HEK293 (cell line): ENCODE measurements around the gene CREB5.
A peak's percentile ranks its signal among the peaks of the same experiment; 100 is the strongest.

Experiments used
- FEZF1 ChIP-seq: fragments of 450-650 bp; formaldehyde crosslinking; IDR thresholded peaks from 2 replicates; pipeline ENCODE4 v1.5.1; 2016; ENCODE audit warnings: missing biosample characterization, missing genetic modification characterization
- GFI1B ChIP-seq: fragments of 450-650 bp; formaldehyde crosslinking; IDR thresholded peaks from 2 replicates; pipeline ENCODE4 v1.5.1; 2016; ENCODE audit warnings: missing biosample characterization, missing genetic modification characterization
- MYNN ChIP-seq: fragments of 450-650 bp; formaldehyde crosslinking; IDR thresholded peaks from 2 replicates; pipeline ENCODE4 v1.5.1; 2016; ENCODE audit warnings: missing biosample characterization, missing genetic modification characterization, borderline replicate concordance
- SALL2 ChIP-seq: fragments of 450-650 bp; formaldehyde crosslinking; IDR thresholded peaks from 2 replicates; pipeline ENCODE4 v1.5.0; 2017; ENCODE audit warnings: missing biosample characterization, mild to moderate bottlenecking, missing genetic modification characterization, borderline replicate concordance
- TCF7L2 ChIP-seq: IDR thresholded peaks from 2 replicates; pipeline ENCODE4 v1.6.1; 2011; ENCODE audit warnings: low read depth, mild to moderate bottlenecking, inconsistent platforms, low read length, moderate library complexity, borderline replicate concordance
- ZBTB10 ChIP-seq: fragments of 450-650 bp; formaldehyde crosslinking; IDR thresholded peaks from 2 replicates; pipeline ENCODE4 v1.5.1; 2016; ENCODE audit warnings: missing biosample characterization, missing genetic modification characterization
- ZFP37 ChIP-seq: fragments of 450-650 bp; formaldehyde crosslinking; IDR thresholded peaks from 2 replicates; pipeline ENCODE4 v1.5.1; 2016; ENCODE audit warnings: missing biosample characterization, missing genetic modification characterization
- ZNF138 ChIP-seq: fragments of 450-650 bp; formaldehyde crosslinking; IDR thresholded peaks from 2 replicates; pipeline ENCODE4 v1.5.1; 2016; ENCODE audit warnings: missing biosample characterization, missing genetic modification characterization, borderline replicate concordance
- ZNF169 ChIP-seq: fragments of 450-650 bp; formaldehyde crosslinking; IDR thresholded peaks from 2 replicates; pipeline ENCODE4 v1.5.1; 2016; ENCODE audit warnings: missing biosample characterization, missing genetic modification characterization
- ZNF202 ChIP-seq: fragments of 450-650 bp; formaldehyde crosslinking; IDR thresholded peaks from 2 replicates; pipeline ENCODE4 v1.5.1; 2016; ENCODE audit warnings: missing biosample characterization, missing genetic modification characterization, borderline replicate concordance
- ZNF510 ChIP-seq: fragments of 450-650 bp; formaldehyde crosslinking; IDR thresholded peaks from 2 replicates; pipeline ENCODE4 v1.5.1; 2018; ENCODE audit warnings: mild to moderate bottlenecking, missing genetic modification characterization, missing biosample characterization; ENCODE audit not compliant: insufficient replicate concordance
- ZNF558 ChIP-seq: fragments of 450-650 bp; formaldehyde crosslinking; IDR thresholded peaks from 2 replicates; pipeline ENCODE4 v1.5.1; 2016; ENCODE audit warnings: missing biosample characterization, missing genetic modification characterization
- ZNF580 ChIP-seq: fragments of 450-650 bp; formaldehyde crosslinking; IDR thresholded peaks from 2 replicates; pipeline ENCODE4 v1.5.1; 2016; ENCODE audit warnings: missing biosample characterization, missing genetic modification characterization
- ZNF596 ChIP-seq: fragments of 450-650 bp; IDR thresholded peaks from 2 replicates; pipeline ENCODE4 v1.5.0; 2018; ENCODE audit warnings: missing biosample characterization, mild to moderate bottlenecking, missing genetic modification characterization, moderate library complexity
- ZNF776 ChIP-seq: fragments of 450-650 bp; formaldehyde crosslinking; IDR thresholded peaks from 2 replicates; pipeline ENCODE4 v1.5.0; 2017; ENCODE audit warnings: missing biosample characterization, missing genetic modification characterization, borderline replicate concordance
- ZSCAN16 ChIP-seq: fragments of 450-650 bp; formaldehyde crosslinking; IDR thresholded peaks from 2 replicates; pipeline ENCODE4 v1.5.1; 2016; ENCODE audit warnings: missing biosample characterization, missing genetic modification characterization
- ZSCAN23 ChIP-seq: fragments of 450-650 bp; formaldehyde crosslinking; IDR thresholded peaks from 2 replicates; pipeline ENCODE4 v1.5.1; 2016; ENCODE audit warnings: missing biosample characterization, missing genetic modification characterization
- ZSCAN5A ChIP-seq: fragments of 450-650 bp; formaldehyde crosslinking; IDR thresholded peaks from 2 replicates; pipeline ENCODE4 v1.5.1; 2016; ENCODE audit warnings: missing biosample characterization, missing genetic modification characterization
- TF ChIP-seq, protein P1 (sequence below): fragments of 450-650 bp; formaldehyde crosslinking; conservative IDR thresholded peaks from 2 replicates; pipeline ENCODE4 v1.5.1; 2016; ENCODE audit warnings: low read depth, missing biosample characterization, missing genetic modification characterization
- TF ChIP-seq, protein P2 (sequence below): fragments of 450-650 bp; formaldehyde crosslinking; IDR thresholded peaks from 2 replicates; pipeline ENCODE4 v1.5.1; 2017; ENCODE audit warnings: missing biosample characterization, missing genetic modification characterization
- TF ChIP-seq, protein P3 (sequence below): fragments of 450-650 bp; formaldehyde crosslinking; IDR thresholded peaks from 2 replicates; pipeline ENCODE4 v1.5.1; 2016; ENCODE audit warnings: missing biosample characterization, missing genetic modification characterization
- TF ChIP-seq, protein P4 (sequence below): fragments of 450-650 bp; formaldehyde crosslinking; conservative IDR thresholded peaks from 2 replicates; pipeline ENCODE4 v1.5.1; 2016; ENCODE audit warnings: low read depth, missing biosample characterization, missing genetic modification characterization

CREB5 gene

GRCh38 chr7:28685644-28686417, 273.5 kb downstream of the CREB5 start (continued):
- TF ChIP-seq ZSCAN5A (tag by site-specific recombination) (no peak), SALL2 (tag by site-specific recombination) (no peak), ZSCAN16 (tag by site-specific recombination) (0 out of 2 replicates have a peak, but pooled peaks have one; percentile 35), ZNF202 (no peak), ZBTB10 (no peak; the same call in 1 of the 2 replicates), TCF7L2 (no peak), FEZF1 (tag by site-specific recombination) (peak; percentile 70), ZNF580 (tag by site-specific recombination) (no peak), MYNN (tag by site-specific recombination) (no peak), GFI1B (tag by site-specific recombination) (peak; percentile 84), ZNF776 (tag by site-specific recombination) (no peak), ZNF138 (tag by site-specific recombination) (no peak), ZNF169 (no peak), ZFP37 (tag by site-specific recombination) (peak; percentile 11; the same call in 1 of the 2 replicates), ZNF596 (tag by site-specific recombination) (peak; percentile 91), ZSCAN23 (tag by site-specific recombination) (no peak), ZNF510 (tag by site-specific recombination) (no peak), ZNF558 (peak; percentile 60; the same call in 1 of the 2 replicates)
- TF ChIP-seq, protein P1, sequence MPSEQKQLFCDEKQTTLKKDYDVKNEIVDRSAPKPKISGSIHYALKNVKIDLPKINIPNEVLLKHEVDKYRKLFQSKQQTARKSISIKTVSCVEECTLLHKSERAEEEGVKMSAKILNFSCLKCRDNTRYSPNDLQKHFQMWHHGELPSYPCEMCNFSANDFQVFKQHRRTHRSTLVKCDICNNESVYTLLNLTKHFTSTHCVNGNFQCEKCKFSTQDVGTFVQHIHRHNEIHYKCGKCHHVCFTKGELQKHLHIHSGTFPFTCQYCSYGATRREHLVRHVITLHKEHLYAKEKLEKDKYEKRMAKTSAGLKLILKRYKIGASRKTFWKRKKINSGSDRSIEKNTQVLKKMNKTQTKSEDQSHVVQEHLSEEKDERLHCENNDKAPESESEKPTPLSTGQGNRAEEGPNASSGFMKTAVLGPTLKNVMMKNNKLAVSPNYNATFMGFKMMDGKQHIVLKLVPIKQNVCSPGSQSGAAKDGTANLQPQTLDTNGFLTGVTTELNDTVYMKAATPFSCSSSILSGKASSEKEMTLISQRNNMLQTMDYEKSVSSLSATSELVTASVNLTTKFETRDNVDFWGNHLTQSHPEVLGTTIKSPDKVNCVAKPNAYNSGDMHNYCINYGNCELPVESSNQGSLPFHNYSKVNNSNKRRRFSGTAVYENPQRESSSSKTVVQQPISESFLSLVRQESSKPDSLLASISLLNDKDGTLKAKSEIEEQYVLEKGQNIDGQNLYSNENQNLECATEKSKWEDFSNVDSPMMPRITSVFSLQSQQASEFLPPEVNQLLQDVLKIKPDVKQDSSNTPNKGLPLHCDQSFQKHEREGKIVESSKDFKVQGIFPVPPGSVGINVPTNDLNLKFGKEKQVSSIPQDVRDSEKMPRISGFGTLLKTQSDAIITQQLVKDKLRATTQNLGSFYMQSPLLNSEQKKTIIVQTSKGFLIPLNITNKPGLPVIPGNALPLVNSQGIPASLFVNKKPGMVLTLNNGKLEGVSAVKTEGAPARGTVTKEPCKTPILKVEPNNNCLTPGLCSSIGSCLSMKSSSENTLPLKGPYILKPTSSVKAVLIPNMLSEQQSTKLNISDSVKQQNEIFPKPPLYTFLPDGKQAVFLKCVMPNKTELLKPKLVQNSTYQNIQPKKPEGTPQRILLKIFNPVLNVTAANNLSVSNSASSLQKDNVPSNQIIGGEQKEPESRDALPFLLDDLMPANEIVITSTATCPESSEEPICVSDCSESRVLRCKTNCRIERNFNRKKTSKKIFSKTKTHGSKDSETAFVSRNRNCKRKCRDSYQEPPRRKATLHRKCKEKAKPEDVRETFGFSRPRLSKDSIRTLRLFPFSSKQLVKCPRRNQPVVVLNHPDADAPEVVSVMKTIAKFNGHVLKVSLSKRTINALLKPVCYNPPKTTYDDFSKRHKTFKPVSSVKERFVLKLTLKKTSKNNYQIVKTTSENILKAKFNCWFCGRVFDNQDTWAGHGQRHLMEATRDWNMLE (tag by site-specific recombination): no peak
- TF ChIP-seq, protein P2, sequence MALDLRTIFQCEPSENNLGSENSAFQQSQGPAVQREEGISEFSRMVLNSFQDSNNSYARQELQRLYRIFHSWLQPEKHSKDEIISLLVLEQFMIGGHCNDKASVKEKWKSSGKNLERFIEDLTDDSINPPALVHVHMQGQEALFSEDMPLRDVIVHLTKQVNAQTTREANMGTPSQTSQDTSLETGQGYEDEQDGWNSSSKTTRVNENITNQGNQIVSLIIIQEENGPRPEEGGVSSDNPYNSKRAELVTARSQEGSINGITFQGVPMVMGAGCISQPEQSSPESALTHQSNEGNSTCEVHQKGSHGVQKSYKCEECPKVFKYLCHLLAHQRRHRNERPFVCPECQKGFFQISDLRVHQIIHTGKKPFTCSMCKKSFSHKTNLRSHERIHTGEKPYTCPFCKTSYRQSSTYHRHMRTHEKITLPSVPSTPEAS: no peak; the same call in 1 of the 2 replicates
- TF ChIP-seq, protein P3, sequence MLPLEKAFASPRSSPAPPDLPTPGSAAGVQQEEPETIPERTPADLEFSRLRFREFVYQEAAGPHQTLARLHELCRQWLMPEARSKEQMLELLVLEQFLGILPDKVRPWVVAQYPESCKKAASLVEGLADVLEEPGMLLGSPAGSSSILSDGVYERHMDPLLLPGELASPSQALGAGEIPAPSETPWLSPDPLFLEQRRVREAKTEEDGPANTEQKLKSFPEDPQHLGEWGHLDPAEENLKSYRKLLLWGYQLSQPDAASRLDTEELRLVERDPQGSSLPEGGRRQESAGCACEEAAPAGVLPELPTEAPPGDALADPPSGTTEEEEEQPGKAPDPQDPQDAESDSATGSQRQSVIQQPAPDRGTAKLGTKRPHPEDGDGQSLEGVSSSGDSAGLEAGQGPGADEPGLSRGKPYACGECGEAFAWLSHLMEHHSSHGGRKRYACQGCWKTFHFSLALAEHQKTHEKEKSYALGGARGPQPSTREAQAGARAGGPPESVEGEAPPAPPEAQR: no peak
- TF ChIP-seq, protein P4, sequence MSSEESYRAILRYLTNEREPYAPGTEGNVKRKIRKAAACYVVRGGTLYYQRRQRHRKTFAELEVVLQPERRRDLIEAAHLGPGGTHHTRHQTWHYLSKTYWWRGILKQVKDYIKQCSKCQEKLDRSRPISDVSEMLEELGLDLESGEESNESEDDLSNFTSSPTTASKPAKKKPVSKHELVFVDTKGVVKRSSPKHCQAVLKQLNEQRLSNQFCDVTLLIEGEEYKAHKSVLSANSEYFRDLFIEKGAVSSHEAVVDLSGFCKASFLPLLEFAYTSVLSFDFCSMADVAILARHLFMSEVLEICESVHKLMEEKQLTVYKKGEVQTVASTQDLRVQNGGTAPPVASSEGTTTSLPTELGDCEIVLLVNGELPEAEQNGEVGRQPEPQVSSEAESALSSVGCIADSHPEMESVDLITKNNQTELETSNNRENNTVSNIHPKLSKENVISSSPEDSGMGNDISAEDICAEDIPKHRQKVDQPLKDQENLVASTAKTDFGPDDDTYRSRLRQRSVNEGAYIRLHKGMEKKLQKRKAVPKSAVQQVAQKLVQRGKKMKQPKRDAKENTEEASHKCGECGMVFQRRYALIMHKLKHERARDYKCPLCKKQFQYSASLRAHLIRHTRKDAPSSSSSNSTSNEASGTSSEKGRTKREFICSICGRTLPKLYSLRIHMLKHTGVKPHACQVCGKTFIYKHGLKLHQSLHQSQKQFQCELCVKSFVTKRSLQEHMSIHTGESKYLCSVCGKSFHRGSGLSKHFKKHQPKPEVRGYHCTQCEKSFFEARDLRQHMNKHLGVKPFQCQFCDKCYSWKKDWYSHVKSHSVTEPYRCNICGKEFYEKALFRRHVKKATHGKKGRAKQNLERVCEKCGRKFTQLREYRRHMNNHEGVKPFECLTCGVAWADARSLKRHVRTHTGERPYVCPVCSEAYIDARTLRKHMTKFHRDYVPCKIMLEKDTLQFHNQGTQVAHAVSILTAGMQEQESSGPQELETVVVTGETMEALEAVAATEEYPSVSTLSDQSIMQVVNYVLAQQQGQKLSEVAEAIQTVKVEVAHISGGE (tag by site-specific recombination): no peak
